HCT116 (cell line): ENCODE results near the gene UGT2B7. TPM values are rescaled to one million over a fixed set of nuclear protein-coding genes. Genes with fewer than 3 reads are reported as not detected.

Source experiments
- ATAC-seq: fragments of 200-7000 bp; cut with Tn5 transposase; 2 replicates; pipeline ENCODE4 v1.9.1; 2020; ENCODE audit warnings: mild to moderate bottlenecking, moderate library complexity
- BruUV-seq: library from RNA; stranded (reverse); fragments of 400-500 nt; replicated peaks from 2 replicates; lab custom pipeline; 2021; lab: Mats Ljungman, UMichigan
- CTCF ChIA-PET: fragments of 300-600 bp; sonication (Branson Sonifier 250); formaldehyde crosslinking; loops from one replicate; lab custom pipeline; 2021; ENCODE audit warnings: antibody characterized with exemption; lab: Charles Lee
- POLR2A ChIA-PET: fragments of 300-600, 350-600 bp; sonication (Branson Sonifier 250); formaldehyde crosslinking; loops from one replicate; lab custom pipeline; 2021; ENCODE audit warnings: antibody characterized with exemption; lab: Charles Lee
- RAD21 ChIA-PET, 2 experiments: fragments of 300-600 bp; sonication (Branson Sonifier 250); formaldehyde crosslinking; loops; one replicate each; lab custom pipeline; 2023; ENCODE audit warnings: low total read pairs in 2 of 2; ENCODE audit not compliant: uncharacterized antibody in 2 of 2, unreplicated experiment in 2 of 2, low non-redundant PET in 1 of 2; lab: Charles Lee
- DNase-seq: peaks from one replicate; pipeline ENCODE4 v3.0.0-alpha.2; 2010; ENCODE audit warnings: low read depth, low spot score
- H2AFZ ChIP-seq: fragments of 200-600 bp; shearing (Covaris generic), sonication (generic); 2 replicates; pipeline ENCODE4 v1.6.1; 2017; ENCODE audit warnings: low read depth, mixed run types, mixed read lengths, antibody characterized with exemption, low read length; ENCODE audit not compliant: poor library complexity, severe bottlenecking
- H3K27ac ChIP-seq: 2 replicates; pipeline ENCODE4 v1.5.1; 2012; ENCODE audit warnings: low read depth, low read length
- H3K27me3 ChIP-seq: fragments of 200-600 bp; sonication (generic); 2 replicates; pipeline ENCODE4 v1.6.1; 2016; ENCODE audit warnings: mixed run types, low read length, mixed read lengths; ENCODE audit not compliant: insufficient read depth
- H3K36me3 ChIP-seq, 2 experiments: fragments of 200-500 bp in 1 of 2; fragments of 200-600 bp in 1 of 2; sonication (Bioruptor generic) in 1 of 2; sonication (generic) in 1 of 2; 2 replicates each; pipeline versions ENCODE4 v1.5.1 to v1.6.1; 2014 to 2016; ENCODE audit warnings: low read length in 2 of 2, inconsistent platforms in 1 of 2, mixed read lengths in 1 of 2, mixed run types in 1 of 2; ENCODE audit not compliant: insufficient read depth in 2 of 2, control insufficient read depth in 1 of 2
- H3K4me1 ChIP-seq, 2 experiments: fragments of 200-600 bp in 1 of 2; sonication (generic) in 1 of 2; 2 replicates each; pipeline versions ENCODE4 v1.5.1 to v1.6.1; 2012 to 2017; ENCODE audit warnings: low read length in 2 of 2, inconsistent platforms in 1 of 2, mild to moderate bottlenecking in 1 of 2, mixed read lengths in 1 of 2, mixed run types in 1 of 2, moderate library complexity in 1 of 2; ENCODE audit not compliant: insufficient read depth in 2 of 2, control insufficient read depth in 1 of 2
- H3K4me2 ChIP-seq: fragments of 200-600 bp; sonication (generic); 2 replicates; pipeline ENCODE4 v1.6.1; 2017; ENCODE audit warnings: mixed run types, low read length, mixed read lengths
- H3K4me3 ChIP-seq, 2 experiments: fragments of 200-600 bp in 1 of 2; sonication (generic) in 1 of 2; replicated peaks in 1 of 2; 2 replicates each; pipeline ENCODE4 v1.5.1; 2011 to 2016; ENCODE audit warnings: low read length in 2 of 2, control low read depth in 1 of 2, low read depth in 1 of 2, mild to moderate bottlenecking in 1 of 2, mixed read lengths in 1 of 2, mixed run types in 1 of 2
- H3K79me2 ChIP-seq: fragments of 200-600 bp; sonication (generic); 2 replicates; pipeline ENCODE4 v1.6.1; 2017; ENCODE audit warnings: mild to moderate bottlenecking, mixed run types, low read length, moderate library complexity, mixed read lengths; ENCODE audit not compliant: insufficient read depth
- H3K9ac ChIP-seq: fragments of 200-600 bp; sonication (generic); 2 replicates; pipeline ENCODE4 v1.6.1; 2016; ENCODE audit warnings: low read length, mixed read lengths
- H3K9me2 ChIP-seq: fragments of 200-600 bp; sonication (generic), shearing (Covaris generic); 2 replicates; pipeline ENCODE4 v1.6.1; 2017; ENCODE audit warnings: mixed run types, mild to moderate bottlenecking, moderate library complexity; ENCODE audit not compliant: insufficient read depth
- H3K9me3 ChIP-seq, 2 experiments: fragments of 200-500 bp in 1 of 2; fragments of 200-600 bp in 1 of 2; sonication (Bioruptor generic) in 1 of 2; sonication (generic) in 1 of 2; 2 replicates each; pipeline ENCODE4 v1.6.1; 2014 to 2017; ENCODE audit warnings: low read length in 2 of 2, mixed read lengths in 2 of 2, inconsistent platforms in 1 of 2, low read depth in 1 of 2, mild to moderate bottlenecking in 1 of 2, mixed run types in 1 of 2, moderate library complexity in 1 of 2; ENCODE audit not compliant: control insufficient read depth in 1 of 2, insufficient read depth in 1 of 2
- H4K20me1 ChIP-seq: fragments of 200-600 bp; sonication (generic), shearing (Covaris generic); 2 replicates; pipeline ENCODE4 v1.6.1; 2017; ENCODE audit warnings: mixed run types, mild to moderate bottlenecking, moderate library complexity; ENCODE audit not compliant: insufficient read depth
- ATF3 ChIP-seq: IDR thresholded peaks from 2 replicates; pipeline ENCODE4 v1.6.1; 2012
- CBX3 ChIP-seq: IDR thresholded peaks from 2 replicates; pipeline ENCODE4 v1.6.1; 2012; ENCODE audit warnings: low read depth
- CEBPB ChIP-seq: IDR thresholded peaks from 2 replicates; pipeline ENCODE4 v1.6.1; 2012; ENCODE audit warnings: low read depth
- CTCF ChIP-seq, 3 experiments: fragments of 200-600 bp in 1 of 3; sonication (generic) in 1 of 3; IDR thresholded peaks in 2 of 3; conservative IDR thresholded peaks in 1 of 3; 2 replicates each; pipeline ENCODE4 v1.5.1; 2012 to 2017; ENCODE audit warnings: low read depth in 2 of 3, low read length in 2 of 3, antibody characterized with exemption in 1 of 3, borderline replicate concordance in 1 of 3, control low read depth in 1 of 3, mild to moderate bottlenecking in 1 of 3, mixed read lengths in 1 of 3, mixed run types in 1 of 3, moderate library complexity in 1 of 3; ENCODE audit not compliant: insufficient read depth in 1 of 3
- EZH2 ChIP-seq: fragments of 200-600 bp; sonication (generic); IDR thresholded peaks from 2 replicates; pipeline ENCODE4 v1.6.1; 2017; ENCODE audit warnings: antibody characterized with exemption, mixed run types
- EZH2phosphoT487 ChIP-seq: fragments of 200-600 bp; IDR thresholded peaks from 2 replicates; pipeline ENCODE4 v1.6.1; 2018; ENCODE audit warnings: antibody characterized with exemption, borderline replicate concordance
- FOSL1 ChIP-seq: IDR thresholded peaks from 2 replicates; pipeline ENCODE4 v1.6.1; 2012; ENCODE audit warnings: low read depth
- JUND ChIP-seq: IDR thresholded peaks from 2 replicates; pipeline ENCODE4 v1.6.1; 2012
- MAX ChIP-seq: IDR thresholded peaks from 2 replicates; pipeline ENCODE4 v1.6.1; 2012
- POLR2A ChIP-seq: IDR thresholded peaks from 2 replicates; pipeline ENCODE4 v1.7.0; 2011; ENCODE audit warnings: borderline replicate concordance; ENCODE audit not compliant: insufficient read depth, insufficient read length; ENCODE audit errors: extremely low read depth
- POLR2AphosphoS5 ChIP-seq: IDR thresholded peaks from 2 replicates; pipeline ENCODE4 v1.6.1; 2011; ENCODE audit warnings: mild to moderate bottlenecking, low read depth, low read length, moderate library complexity
- RAD21 ChIP-seq: IDR thresholded peaks from 2 replicates; pipeline ENCODE4 v1.6.1; 2012; ENCODE audit warnings: low read depth, mild to moderate bottlenecking
- REST ChIP-seq: IDR thresholded peaks from 2 replicates; pipeline ENCODE4 v1.6.1; 2012; ENCODE audit warnings: low read depth
- SIN3A ChIP-seq: IDR thresholded peaks from 2 replicates; pipeline ENCODE4 v1.6.1; 2012; ENCODE audit warnings: low read depth
- ZFX ChIP-seq: fragments of 450-650 bp; IDR thresholded peaks from 2 replicates; pipeline ENCODE4 v1.6.1; 2017
- ZNF274 ChIP-seq: fragments of 200-500 bp; sonication (Bioruptor generic); IDR thresholded peaks from 2 replicates; pipeline ENCODE4 v1.6.1; 2014; ENCODE audit warnings: mild to moderate bottlenecking, low read depth, low read length, inconsistent platforms
- intact Hi-C: fragments of 100-400 bp; cut with micrococcal nuclease; formaldehyde crosslinking; loops from 2 replicates; pipeline ENCODE4 v1.10.0; 2022
- total RNA-seq: library from RNA; stranded (reverse); gene quantifications from one replicate; pipeline ENCODE4 v1.2.1, GENCODE V29; 2021; ENCODE audit not compliant: unreplicated experiment

The UGT2B7 gene
- total RNA-seq, 1 experiment from 2014 or later, result not detected

- ChIA-PET RAD21 (no interaction called here), POLR2A (no interaction called here), CTCF (no interaction called here)
- no peaks in the 10 kb centered on the region for H4K20me1 ChIP-seq
- no peak overlapping the region for H3K4me2 ChIP-seq
- no peaks in the 10 kb centered on the region for H3K79me2 ChIP-seq
- DNase-seq, result no peak
- ATAC-seq, result no peak
- H3K9ac ChIP-seq, result no peak overlapping the region
- H3K36me3 ChIP-seq, result no peaks in the 10 kb centered on the region
- intact Hi-C loops, result no loop called here
- BruUV-seq, result no TSS peak
- no peak overlapping the region for H3K4me3 ChIP-seq
- no peaks in the 10 kb centered on the region for H3K9me3 ChIP-seq
- no peak overlapping the region for H2AFZ ChIP-seq
- H3K27me3 ChIP-seq, result no peaks in the 10 kb centered on the region
- TF ChIP-seq REST, result no peak
- no peak for TF ChIP-seq FOSL1
- TF ChIP-seq CEBPB, result no peak
- no peak for TF ChIP-seq POLR2AphosphoS5
- no peak for TF ChIP-seq ZNF274
- TF ChIP-seq EZH2, result no peak
- no peak for TF ChIP-seq SIN3A
- no peak for TF ChIP-seq EZH2phosphoT487
- no peak for TF ChIP-seq POLR2A
- TF ChIP-seq ZFX, result no peak
- TF ChIP-seq MAX, result no peak
- TF ChIP-seq JUND, result no peak
- TF ChIP-seq ATF3, result no peak
- no peak for TF ChIP-seq RAD21
- TF ChIP-seq CTCF (IDR thresholded peaks at IDR 0.05 in 2 of 3, conservative IDR thresholded peaks at IDR 0.05 in 1 of 3; ENCODE audit: borderline replicate concordance in 1 of 3, insufficient read depth in 1 of 3, low read depth in 2 of 3, low read length in 2 of 3), result no peak
- no peak for TF ChIP-seq CBX3
- H3K4me1 ChIP-seq, result no peaks in the 10 kb centered on the region
- no peaks in the 10 kb centered on the region for H3K9me2 ChIP-seq
- no peak overlapping the region for H3K27ac ChIP-seq
These were observed 2.2 kb downstream of the UGT2B7 start for GRCh38 chr4:69098470-69098869.
